HepG2 (cell line): ENCODE measurements around the gene CYBC1. TPM values are rescaled to one million over a fixed set of nuclear protein-coding genes. Genes with fewer than 3 reads are reported as not detected.

ENCODE experiments used
- GTF3A ChIP-seq: sonication (generic); formaldehyde crosslinking; conservative IDR thresholded peaks from 2 replicates; pipeline ENCODE4 v1.4.0; 2020; ENCODE audit warnings: mild to moderate bottlenecking, missing genetic modification reagents
- KLF9 ChIP-seq: IDR thresholded peaks from 2 replicates; pipeline ENCODE4 v1.6.1; 2016; ENCODE audit warnings: low read depth
- RXRA ChIP-seq: sonication (generic); formaldehyde crosslinking; IDR thresholded peaks from 2 replicates; pipeline ENCODE4 v1.5.1; 2020; ENCODE audit warnings: missing genetic modification reagents
- SALL2 ChIP-seq: sonication (generic); formaldehyde crosslinking; IDR thresholded peaks from 2 replicates; pipeline ENCODE4 v1.8.1; 2023; ENCODE audit warnings: mild to moderate bottlenecking, missing genetic modification reagents, inconsistent platforms
- SRSF1 ChIP-seq: fragments of 200-400 bp; formaldehyde crosslinking; optimal IDR thresholded peaks from 2 replicates; pipeline ENCODE3; 2017; ENCODE audit warnings: mild to moderate bottlenecking, low read depth, low read length, moderate library complexity
- SRSF9 ChIP-seq: fragments of 200-400 bp; formaldehyde crosslinking; IDR thresholded peaks from 2 replicates; pipeline ENCODE4 v1.6.1; 2018; ENCODE audit warnings: borderline replicate concordance, mild to moderate bottlenecking, low read depth, low read length; ENCODE audit not compliant: insufficient read depth, poor library complexity, severe bottlenecking
- ZFAT ChIP-seq: sonication (generic); formaldehyde crosslinking; conservative IDR thresholded peaks from 2 replicates; pipeline ENCODE4 v1.8.1; 2023; ENCODE audit warnings: missing genetic modification reagents, inconsistent platforms
- ZFP36L2 ChIP-seq: sonication (generic); formaldehyde crosslinking; IDR thresholded peaks from 2 replicates; pipeline ENCODE4 v1.4.0; 2020; ENCODE audit warnings: missing genetic modification reagents
- ZFX ChIP-seq: sonication (generic); formaldehyde crosslinking; IDR thresholded peaks from 2 replicates; pipeline ENCODE4 v1.4.0; 2020; ENCODE audit warnings: mild to moderate bottlenecking, low read depth, missing genetic modification reagents, moderate library complexity
- ZNF383 ChIP-seq: sonication (generic); formaldehyde crosslinking; IDR thresholded peaks from 2 replicates; pipeline ENCODE4 v1.4.0; 2020; ENCODE audit warnings: missing genetic modification reagents, mild to moderate bottlenecking, borderline replicate concordance
- ZNF597 ChIP-seq: sonication (generic); formaldehyde crosslinking; IDR thresholded peaks from 2 replicates; pipeline ENCODE4 v1.5.0; 2020; ENCODE audit warnings: missing genetic modification reagents
- ZNF598 ChIP-seq: sonication (generic); formaldehyde crosslinking; IDR thresholded peaks from 2 replicates; pipeline ENCODE4 v1.5.1; 2020; ENCODE audit warnings: mild to moderate bottlenecking, missing genetic modification reagents, borderline replicate concordance
- ZNF703 ChIP-seq: sonication (generic); formaldehyde crosslinking; IDR thresholded peaks from 2 replicates; pipeline ENCODE4 v1.5.1; 2020; ENCODE audit warnings: missing genetic modification reagents, mild to moderate bottlenecking, moderate library complexity, borderline replicate concordance
- ZSCAN29 ChIP-seq: sonication (generic); formaldehyde crosslinking; conservative IDR thresholded peaks from 2 replicates; pipeline ENCODE4 v1.4.0; 2020; ENCODE audit warnings: mild to moderate bottlenecking, missing genetic modification reagents
- ZSCAN9 ChIP-seq: IDR thresholded peaks from 2 replicates; pipeline ENCODE4 v1.6.1; 2016; ENCODE audit warnings: borderline replicate concordance
- polyA plus RNA-seq, 8 experiments: library from polyadenylated mRNA; depleted of rRNA in 3 of 8; stranded (reverse) in 7 of 8; unstranded in 1 of 8; fragments of >200 nt; fragmentation: Illumina TruSeq in 4 of 8; extraction: Trizol in 4 of 8; gene quantifications; 2 replicates each; pipeline versions ENCODE4 v1.2.1 to v1.2.3, GENCODE V29; 2011 to 2016; ENCODE audit warnings: low read depth in 4 of 8, missing spikeins in 1 of 8, mixed read lengths in 1 of 8; ENCODE audit not compliant: insufficient read depth in 1 of 8
- total RNA-seq, 5 experiments: library from RNA; depleted of rRNA; stranded (reverse); fragments of >200 nt; fragmentation: Illumina TruSeq; extraction: Trizol; gene quantifications; 2 replicates each; pipeline ENCODE4 v1.2.3, GENCODE V29; 2016; ENCODE audit warnings: low read depth in 1 of 5
- TF ChIP-seq, protein P1 (sequence below): sonication (generic); formaldehyde crosslinking; conservative IDR thresholded peaks from 2 replicates; pipeline ENCODE4 v1.8.0; 2022; ENCODE audit warnings: missing genetic modification reagents
- TF ChIP-seq, protein P2 (sequence below): sonication (generic); formaldehyde crosslinking; IDR thresholded peaks from 2 replicates; pipeline ENCODE4 v1.4.0; 2020; ENCODE audit warnings: missing genetic modification reagents
- TF ChIP-seq, protein P3 (sequence below): sonication (generic); formaldehyde crosslinking; IDR thresholded peaks from 2 replicates; pipeline ENCODE4 v1.4.0; 2020; ENCODE audit warnings: missing genetic modification reagents
- TF ChIP-seq, protein P4 (sequence below): sonication (generic); formaldehyde crosslinking; IDR thresholded peaks from 2 replicates; pipeline ENCODE4 v1.4.0; 2020; ENCODE audit warnings: missing genetic modification reagents, borderline replicate concordance
- TF ChIP-seq, protein P5 (sequence below): sonication (generic); formaldehyde crosslinking; IDR thresholded peaks from 2 replicates; pipeline ENCODE4 v1.4.0; 2020; ENCODE audit warnings: mild to moderate bottlenecking, low read depth, missing genetic modification reagents

Gene CYBC1
- total and polyA plus RNA-seq, 2 of the 13 experiments (the other 11 are each of a cell fraction or from before 2014, with no cell fraction given): 43.4 to 44.1 TPM

GRCh38 chr17:82458885-82459424, 8.4 kb upstream of the CYBC1 start (continued):
- TF ChIP-seq ZSCAN9 (CRISPR knock-in tag) (no peak), ZSCAN29 (no peak), SRSF1 (peak; percentile 13), ZFAT (CRISPR knock-in tag) (no peak), RXRA (CRISPR knock-in tag) (no peak), SALL2 (CRISPR knock-in tag) (no peak), KLF9 (CRISPR knock-in tag) (no peak), ZNF598 (CRISPR knock-in tag) (no peak), SRSF9 (no peak), ZFX (CRISPR knock-in tag) (no peak; the same call in 1 of the 2 replicates), ZNF597 (CRISPR knock-in tag) (no peak), ZNF383 (CRISPR knock-in tag) (no peak), GTF3A (CRISPR knock-in tag) (no peak), ZFP36L2 (CRISPR knock-in tag) (no peak), ZNF703 (CRISPR knock-in tag) (0 out of 2 replicates have a peak, but pooled peaks have one; percentile 16)
- TF ChIP-seq, protein P1, sequence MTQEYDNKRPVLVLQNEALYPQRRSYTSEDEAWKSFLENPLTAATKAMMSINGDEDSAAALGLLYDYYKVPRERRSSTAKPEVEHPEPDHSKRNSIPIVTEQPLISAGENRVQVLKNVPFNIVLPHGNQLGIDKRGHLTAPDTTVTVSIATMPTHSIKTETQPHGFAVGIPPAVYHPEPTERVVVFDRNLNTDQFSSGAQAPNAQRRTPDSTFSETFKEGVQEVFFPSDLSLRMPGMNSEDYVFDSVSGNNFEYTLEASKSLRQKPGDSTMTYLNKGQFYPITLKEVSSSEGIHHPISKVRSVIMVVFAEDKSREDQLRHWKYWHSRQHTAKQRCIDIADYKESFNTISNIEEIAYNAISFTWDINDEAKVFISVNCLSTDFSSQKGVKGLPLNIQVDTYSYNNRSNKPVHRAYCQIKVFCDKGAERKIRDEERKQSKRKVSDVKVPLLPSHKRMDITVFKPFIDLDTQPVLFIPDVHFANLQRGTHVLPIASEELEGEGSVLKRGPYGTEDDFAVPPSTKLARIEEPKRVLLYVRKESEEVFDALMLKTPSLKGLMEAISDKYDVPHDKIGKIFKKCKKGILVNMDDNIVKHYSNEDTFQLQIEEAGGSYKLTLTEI (CRISPR knock-in tag): no peak
- TF ChIP-seq, protein P2, sequence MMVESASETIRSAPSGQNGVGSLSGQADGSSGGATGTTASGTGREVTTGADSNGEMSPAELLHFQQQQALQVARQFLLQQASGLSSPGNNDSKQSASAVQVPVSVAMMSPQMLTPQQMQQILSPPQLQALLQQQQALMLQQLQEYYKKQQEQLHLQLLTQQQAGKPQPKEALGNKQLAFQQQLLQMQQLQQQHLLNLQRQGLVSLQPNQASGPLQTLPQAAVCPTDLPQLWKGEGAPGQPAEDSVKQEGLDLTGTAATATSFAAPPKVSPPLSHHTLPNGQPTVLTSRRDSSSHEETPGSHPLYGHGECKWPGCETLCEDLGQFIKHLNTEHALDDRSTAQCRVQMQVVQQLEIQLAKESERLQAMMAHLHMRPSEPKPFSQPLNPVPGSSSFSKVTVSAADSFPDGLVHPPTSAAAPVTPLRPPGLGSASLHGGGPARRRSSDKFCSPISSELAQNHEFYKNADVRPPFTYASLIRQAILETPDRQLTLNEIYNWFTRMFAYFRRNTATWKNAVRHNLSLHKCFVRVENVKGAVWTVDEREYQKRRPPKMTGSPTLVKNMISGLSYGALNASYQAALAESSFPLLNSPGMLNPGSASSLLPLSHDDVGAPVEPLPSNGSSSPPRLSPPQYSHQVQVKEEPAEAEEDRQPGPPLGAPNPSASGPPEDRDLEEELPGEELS (CRISPR knock-in tag): no peak
- TF ChIP-seq, protein P3, sequence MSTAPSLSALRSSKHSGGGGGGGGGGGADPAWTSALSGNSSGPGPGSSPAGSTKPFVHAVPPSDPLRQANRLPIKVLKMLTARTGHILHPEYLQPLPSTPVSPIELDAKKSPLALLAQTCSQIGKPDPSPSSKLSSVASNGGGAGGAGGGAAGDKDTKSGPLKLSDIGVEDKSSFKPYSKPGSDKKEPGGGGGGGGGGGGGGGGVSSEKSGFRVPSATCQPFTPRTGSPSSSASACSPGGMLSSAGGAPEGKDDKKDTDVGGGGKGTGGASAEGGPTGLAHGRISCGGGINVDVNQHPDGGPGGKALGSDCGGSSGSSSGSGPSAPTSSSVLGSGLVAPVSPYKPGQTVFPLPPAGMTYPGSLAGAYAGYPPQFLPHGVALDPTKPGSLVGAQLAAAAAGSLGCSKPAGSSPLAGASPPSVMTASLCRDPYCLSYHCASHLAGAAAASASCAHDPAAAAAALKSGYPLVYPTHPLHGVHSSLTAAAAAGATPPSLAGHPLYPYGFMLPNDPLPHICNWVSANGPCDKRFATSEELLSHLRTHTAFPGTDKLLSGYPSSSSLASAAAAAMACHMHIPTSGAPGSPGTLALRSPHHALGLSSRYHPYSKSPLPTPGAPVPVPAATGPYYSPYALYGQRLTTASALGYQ (CRISPR knock-in tag): peak; percentile 38; the same call in 1 of the 2 replicates
- TF ChIP-seq, protein P4, sequence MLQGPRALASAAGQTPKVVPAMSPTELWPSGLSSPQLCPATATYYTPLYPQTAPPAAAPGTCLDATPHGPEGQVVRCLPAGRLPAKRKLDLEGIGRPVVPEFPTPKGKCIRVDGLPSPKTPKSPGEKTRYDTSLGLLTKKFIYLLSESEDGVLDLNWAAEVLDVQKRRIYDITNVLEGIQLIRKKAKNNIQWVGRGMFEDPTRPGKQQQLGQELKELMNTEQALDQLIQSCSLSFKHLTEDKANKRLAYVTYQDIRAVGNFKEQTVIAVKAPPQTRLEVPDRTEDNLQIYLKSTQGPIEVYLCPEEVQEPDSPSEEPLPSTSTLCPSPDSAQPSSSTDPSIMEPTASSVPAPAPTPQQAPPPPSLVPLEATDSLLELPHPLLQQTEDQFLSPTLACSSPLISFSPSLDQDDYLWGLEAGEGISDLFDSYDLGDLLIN (CRISPR knock-in tag): 0 out of 2 replicates have a peak, but pooled peaks have one; percentile 48
- TF ChIP-seq, protein P5, sequence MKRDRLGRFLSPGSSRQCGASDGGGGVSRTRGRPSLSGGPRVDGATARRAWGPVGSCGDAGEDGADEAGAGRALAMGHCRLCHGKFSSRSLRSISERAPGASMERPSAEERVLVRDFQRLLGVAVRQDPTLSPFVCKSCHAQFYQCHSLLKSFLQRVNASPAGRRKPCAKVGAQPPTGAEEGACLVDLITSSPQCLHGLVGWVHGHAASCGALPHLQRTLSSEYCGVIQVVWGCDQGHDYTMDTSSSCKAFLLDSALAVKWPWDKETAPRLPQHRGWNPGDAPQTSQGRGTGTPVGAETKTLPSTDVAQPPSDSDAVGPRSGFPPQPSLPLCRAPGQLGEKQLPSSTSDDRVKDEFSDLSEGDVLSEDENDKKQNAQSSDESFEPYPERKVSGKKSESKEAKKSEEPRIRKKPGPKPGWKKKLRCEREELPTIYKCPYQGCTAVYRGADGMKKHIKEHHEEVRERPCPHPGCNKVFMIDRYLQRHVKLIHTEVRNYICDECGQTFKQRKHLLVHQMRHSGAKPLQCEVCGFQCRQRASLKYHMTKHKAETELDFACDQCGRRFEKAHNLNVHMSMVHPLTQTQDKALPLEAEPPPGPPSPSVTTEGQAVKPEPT (CRISPR knock-in tag): no peak
